Neural progenitor cell (in vitro differentiated cells): Measurements from ENCODE around the gene RASD1.

ENCODE experiments used
- CTCF ChIP-seq: fragments of 200-600 bp; sonication (generic); IDR thresholded peaks from 2 replicates; pipeline ENCODE4 v1.5.1; 2017; ENCODE audit warnings: antibody characterized with exemption, mild to moderate bottlenecking
- EZH2 ChIP-seq: fragments of 200-600 bp; sonication (generic); IDR thresholded peaks from 2 replicates; pipeline ENCODE4 v1.6.1; 2017; ENCODE audit warnings: antibody characterized with exemption, mild to moderate bottlenecking, moderate library complexity

- TF ChIP-seq EZH2: no peak
- TF ChIP-seq CTCF: no peak
These were observed 1.1 kb upstream of the RASD1 start for GRCh38 chr17:17497065-17497844.
